Cortex of kidney (tissue), 1 donor: ENCODE results near the gene C11orf52.

Experiments used
- DNase-seq: peaks from one replicate; lab custom pipeline; 2025; lab: John Stamatoyannopoulos, UW

Gene C11orf52

GRCh38 chr11:111939836-111940604 lies 21.3 kb downstream of the C11orf52 start:
- DNase-seq = no peak

DNA sequence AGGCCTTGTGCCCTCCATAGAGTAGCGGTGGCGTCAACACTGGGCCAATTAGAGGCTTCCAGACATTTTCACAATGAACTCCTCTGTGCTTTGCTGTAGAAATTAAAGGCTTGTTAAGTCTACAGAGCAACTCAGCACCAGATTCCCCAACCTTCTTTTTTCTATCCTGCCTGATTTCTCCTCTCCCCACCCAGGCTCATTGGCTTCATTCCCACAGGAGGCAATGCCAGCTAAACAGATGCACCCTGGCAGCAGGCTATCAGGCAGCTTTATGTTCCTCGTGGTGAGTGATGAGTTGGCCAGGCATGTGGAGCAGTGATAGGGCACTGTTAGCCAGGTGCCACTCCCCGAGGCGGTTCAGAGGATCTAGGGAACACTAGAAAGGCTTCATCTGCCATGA lies 23.2 kb downstream of the C11orf52 start:
- no peak for DNase-seq

DNA sequence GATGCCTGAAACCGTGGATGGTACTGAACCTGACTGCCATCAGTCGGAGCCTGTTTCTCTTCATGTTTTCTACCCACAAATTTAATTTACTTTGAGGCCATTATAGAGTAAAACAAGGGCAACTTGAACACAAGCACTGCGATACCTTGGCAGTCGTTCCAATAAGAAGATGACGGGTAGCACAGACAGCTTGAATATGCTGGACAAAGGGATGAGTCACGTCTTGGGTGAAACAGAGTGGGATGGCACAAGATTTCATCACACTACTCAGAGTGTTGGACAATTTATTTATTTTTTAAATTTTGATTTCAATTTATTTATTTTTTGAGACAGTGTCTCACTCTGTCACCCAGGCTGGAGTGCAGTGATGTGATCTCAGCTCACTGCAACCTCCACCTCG lies 24.1 kb downstream of the C11orf52 start:
- no peak for DNase-seq

DNA sequence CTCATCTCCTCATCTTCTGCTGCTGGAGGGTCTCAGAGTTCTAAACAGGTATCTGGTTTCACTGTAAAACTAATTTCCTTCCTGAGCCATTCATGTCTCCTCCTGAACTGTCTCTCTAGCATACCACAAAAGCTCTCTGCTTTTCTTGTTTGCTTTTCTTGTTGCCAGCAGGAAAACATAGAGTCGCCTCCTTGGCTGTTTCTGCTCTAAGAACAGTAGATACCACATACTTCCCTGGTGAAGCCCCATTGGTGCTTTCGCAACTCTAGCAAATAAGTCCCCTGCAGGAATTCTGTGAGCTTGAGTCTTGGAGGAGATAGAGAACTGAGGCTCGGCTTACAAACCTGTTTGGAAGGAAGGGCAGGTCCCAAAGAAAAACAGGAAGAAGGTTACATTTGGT lies 25.4 kb downstream of the C11orf52 start:
- DNase-seq = no peak

DNA sequence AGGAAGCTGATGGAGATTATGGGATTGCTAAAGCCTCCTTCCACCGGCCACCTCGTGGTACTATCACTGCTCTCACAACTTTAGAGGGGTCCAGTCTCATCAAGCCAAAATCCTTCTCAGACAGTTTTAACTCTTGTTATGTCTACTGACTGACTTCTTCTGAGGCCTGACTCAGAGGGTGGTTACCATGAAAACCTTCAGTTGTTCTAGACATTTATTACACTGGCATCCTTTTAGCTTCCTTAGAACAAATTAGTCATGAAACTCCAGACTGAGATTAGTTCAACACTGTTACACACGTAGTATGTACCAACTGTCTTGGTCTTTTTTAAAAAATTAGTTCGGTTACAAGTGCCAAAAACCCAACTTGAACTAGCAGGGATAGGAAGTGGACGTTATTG lies 25.9 kb downstream of the C11orf52 start:
- DNase-seq = no peak

DNA sequence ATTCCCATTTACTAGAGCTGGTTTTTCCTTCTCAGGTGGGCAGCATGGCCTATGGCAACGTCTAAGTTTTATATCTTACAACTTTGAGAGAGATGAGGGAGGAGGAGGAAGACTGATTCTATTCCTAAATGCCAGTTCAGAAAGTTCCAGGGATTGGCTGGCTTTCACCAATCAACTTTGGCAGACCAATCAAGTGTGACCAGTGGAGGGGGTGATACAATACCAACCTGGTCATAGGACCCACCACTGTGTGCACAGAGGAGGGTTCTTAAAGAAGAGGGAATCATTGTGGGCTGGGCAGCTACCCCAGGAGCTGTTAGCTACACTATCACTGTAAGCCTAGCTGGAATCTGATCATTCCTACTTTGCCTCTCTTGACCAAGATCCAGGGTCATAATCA lies 26.5 kb downstream of the C11orf52 start:
- DNase-seq = no peak

DNA sequence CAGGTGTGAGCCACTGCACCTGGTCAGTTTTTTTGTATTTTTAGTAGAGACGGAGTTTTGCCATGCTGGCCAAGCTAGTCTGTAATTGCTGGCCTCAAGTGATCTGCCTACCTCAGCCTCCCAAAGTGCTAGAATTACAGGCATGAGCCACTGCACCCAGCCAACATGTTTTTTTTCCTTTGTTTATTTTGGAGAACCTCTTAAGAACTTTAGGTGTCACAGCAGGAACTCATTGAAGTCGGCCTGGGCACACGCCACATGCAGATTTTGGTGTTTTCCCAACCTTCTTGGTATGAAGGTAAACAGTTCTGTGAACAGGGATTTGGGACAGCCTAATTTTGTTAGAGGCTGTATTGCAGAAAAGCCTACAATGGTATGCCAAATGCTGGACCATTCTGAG lies 27.8 kb downstream of the C11orf52 start:
- DNase-seq = no peak

DNA sequence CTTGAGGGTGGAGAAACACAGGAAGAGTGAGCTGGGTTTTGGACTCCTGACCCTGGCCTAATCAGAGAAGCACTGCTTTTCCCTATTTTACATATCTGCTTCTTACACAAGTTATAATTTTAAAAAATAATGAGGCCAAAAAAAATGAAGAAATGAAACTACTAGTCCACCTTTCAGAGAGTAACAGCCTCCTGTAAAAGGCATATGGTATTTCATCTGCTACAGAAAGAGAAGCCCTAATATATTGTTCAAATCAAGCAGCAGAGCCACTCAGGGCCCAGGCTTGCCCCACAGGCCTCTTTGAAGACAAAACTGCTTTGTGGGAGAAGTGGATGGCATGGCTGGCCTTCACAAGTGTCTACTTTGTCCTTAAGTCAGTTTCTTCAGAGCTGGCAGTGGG lies 28.4 kb downstream of the C11orf52 start:
- DNase-seq = no peak

- no peak for DNase-seq
These were observed 31.1 kb downstream of the C11orf52 start for GRCh38 chr11:111949519-111950426.

GRCh38 chr11:111951565-111951964 lies 32.9 kb downstream of the C11orf52 start:
- no peak for DNase-seq

- no peak for DNase-seq
These were observed 35.4 kb downstream of the C11orf52 start for GRCh38 chr11:111954154-111954553.

GRCh38 chr11:111957663-111958444 lies 39.1 kb downstream of the C11orf52 start:
- DNase-seq = no peak

- DNase-seq = no peak
These were observed 42.2 kb downstream of the C11orf52 start for GRCh38 chr11:111960916-111961315.

DNA sequence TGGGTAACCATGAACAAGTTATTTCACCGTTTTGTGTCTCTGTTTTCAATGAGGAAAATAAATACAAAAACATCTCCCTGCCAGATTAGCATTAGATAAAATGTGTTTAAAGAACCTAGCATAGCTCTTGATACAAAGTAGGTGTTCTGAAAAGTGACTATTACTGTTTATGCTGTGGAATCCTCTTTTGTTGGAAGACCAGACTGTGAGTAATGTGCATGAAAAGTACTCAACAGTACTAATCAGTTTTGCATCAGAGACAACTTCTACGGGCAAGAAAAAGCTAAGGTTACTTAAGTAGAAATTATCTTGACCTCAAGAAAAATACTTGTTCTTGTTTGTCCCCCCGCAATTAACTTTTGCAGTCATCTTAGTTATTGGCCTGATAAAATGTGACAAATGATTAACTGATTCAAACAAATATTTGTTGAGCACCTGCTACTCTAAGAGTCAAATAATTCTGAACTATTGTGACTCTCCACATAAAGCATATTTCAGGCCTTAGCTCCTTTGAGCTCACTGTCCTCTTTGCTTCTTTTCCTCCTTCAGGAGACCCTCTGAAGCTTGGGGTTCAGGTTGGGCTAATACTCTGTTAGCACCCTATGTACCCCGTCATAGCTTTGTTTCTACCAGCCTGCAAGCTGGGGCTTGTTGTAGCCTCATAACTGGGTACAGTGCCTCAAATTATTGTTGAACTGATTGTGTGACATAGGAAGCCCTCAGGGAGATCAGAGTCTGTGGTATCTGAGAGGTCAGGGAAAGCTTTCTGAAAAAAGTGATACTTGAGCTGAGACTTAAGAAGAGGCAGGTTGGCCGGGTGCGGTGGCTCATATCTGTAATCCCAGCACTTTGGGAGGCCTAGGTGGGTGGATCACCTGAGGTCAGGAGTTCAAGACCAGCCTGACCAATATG lies 42.9 kb downstream of the C11orf52 start:
- no peak for DNase-seq

DNA sequence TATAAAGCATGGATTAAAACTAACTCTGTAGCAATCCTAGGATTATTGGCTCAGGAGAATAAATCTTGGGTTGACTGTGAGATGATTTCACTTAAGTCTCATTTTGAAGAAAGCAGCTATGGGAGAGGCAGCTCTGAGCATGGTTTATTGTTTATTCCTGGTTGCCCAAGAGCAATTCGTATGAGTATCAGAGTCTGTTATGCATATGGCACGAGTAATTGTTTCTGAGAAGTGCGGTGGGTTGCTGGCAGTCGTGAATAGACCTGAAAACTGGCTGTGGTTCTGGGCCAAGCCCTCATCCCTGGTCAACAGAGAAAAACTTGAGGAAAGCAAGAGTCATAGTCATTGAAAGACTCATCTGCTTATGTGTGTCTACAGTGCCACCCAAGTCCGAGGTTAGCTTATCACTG lies 45.2 kb downstream of the C11orf52 start:
- DNase-seq = no peak

- no peak for DNase-seq
These were observed 48.0 kb downstream of the C11orf52 start for GRCh38 chr11:111966678-111967077.

- no peak for DNase-seq
These were observed 48.9 kb downstream of the C11orf52 start for GRCh38 chr11:111967649-111968048.

DNA sequence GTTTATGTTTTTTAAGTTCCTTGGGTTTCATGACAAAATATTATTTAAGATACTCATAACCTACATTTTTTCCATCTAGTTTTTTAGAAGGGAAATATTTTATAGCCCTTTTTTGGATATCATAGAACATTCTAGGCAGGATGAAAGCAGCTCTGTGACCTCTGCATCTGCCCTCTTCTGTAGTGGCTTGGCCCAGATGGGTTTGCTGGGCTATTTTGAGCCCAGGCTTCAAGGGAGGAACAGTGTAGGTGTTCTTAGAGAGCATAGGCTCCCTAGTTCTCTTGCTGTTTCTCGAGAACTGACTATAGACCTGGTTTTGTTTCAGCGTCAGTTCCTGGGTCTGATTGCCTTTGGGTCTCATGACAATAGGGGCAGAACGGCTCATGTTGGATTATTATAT lies 50.6 kb downstream of the C11orf52 start:
- no peak for DNase-seq

GRCh38 chr11:111974446-111974845 lies 55.7 kb downstream of the C11orf52 start:
- no peak for DNase-seq

- no peak for DNase-seq
These were observed 56.5 kb downstream of the C11orf52 start for GRCh38 chr11:111975076-111975806.
